Keratinocyte (primary cell): Measurements from ENCODE around the gene COL7A1. TPM values are rescaled to one million over a fixed set of nuclear protein-coding genes. Genes with fewer than 3 reads are reported as not detected.

Experiments
- DNase-seq: peaks from one replicate; pipeline ENCODE4 v3.0.0-alpha.2; 2011; ENCODE audit warnings: low read depth, missing footprints, low spot score
- FAIRE-seq: peaks from 2 replicates; lab custom pipeline; 2011; peaks lifted over from hg19 to GRCh38; lab: Jason Lieb, UNC
- H2AFZ ChIP-seq: 2 replicates; pipeline ENCODE4 v1.6.0; 2012; ENCODE audit warnings: low read length, control low read depth, inconsistent platforms; ENCODE audit not compliant: control insufficient read depth
- H3K27ac ChIP-seq: 2 replicates; pipeline ENCODE4 v1.5.1; 2011; ENCODE audit warnings: low read length; ENCODE audit not compliant: control insufficient read depth, insufficient read depth
- H3K27me3 ChIP-seq: 3 replicates; pipeline ENCODE4 v1.6.0; 2011; ENCODE audit warnings: low read length; ENCODE audit not compliant: control insufficient read depth, insufficient read depth; ENCODE audit errors: extremely low read depth
- H3K36me3 ChIP-seq, 2 experiments: 2 replicates in 1 of 2; 3 replicates in 1 of 2; pipeline ENCODE4 v1.5.1; 2011; ENCODE audit warnings: low read length in 2 of 2, mild to moderate bottlenecking in 1 of 2; ENCODE audit not compliant: control insufficient read depth in 2 of 2, insufficient read depth in 2 of 2; ENCODE audit errors: extremely low read depth in 1 of 2
- H3K4me1 ChIP-seq: 3 replicates; pipeline ENCODE4 v1.5.1; 2011; ENCODE audit warnings: low read length; ENCODE audit not compliant: control insufficient read depth, insufficient read depth; ENCODE audit errors: extremely low read depth
- H3K4me2 ChIP-seq: 3 replicates; pipeline ENCODE4 v1.6.0; 2011; ENCODE audit warnings: low read depth, low read length; ENCODE audit not compliant: control insufficient read depth, insufficient read depth; ENCODE audit errors: extremely low read depth
- H3K4me3 ChIP-seq, 3 experiments: fragments of 200-600 bp in 1 of 3; sonication (generic) in 1 of 3; 2 replicates in 2 of 3; 3 replicates in 1 of 3; pipeline ENCODE4 v1.5.1; 2011 to 2016; ENCODE audit warnings: low read length in 3 of 3, mild to moderate bottlenecking in 3 of 3, control low read depth in 2 of 3, inconsistent platforms in 1 of 3, low read depth in 1 of 3, mixed read lengths in 1 of 3, mixed run types in 1 of 3, moderate library complexity in 1 of 3; ENCODE audit not compliant: control insufficient read depth in 2 of 3, insufficient read depth in 2 of 3; ENCODE audit errors: extremely low read depth in 1 of 3
- H3K79me2 ChIP-seq: 2 replicates; pipeline ENCODE4 v1.6.0; 2012; ENCODE audit warnings: low read length; ENCODE audit not compliant: control insufficient read depth, insufficient read depth
- H3K9ac ChIP-seq: 3 replicates; pipeline ENCODE4 v1.6.0; 2011; ENCODE audit warnings: low read length; ENCODE audit not compliant: control insufficient read depth, insufficient read depth; ENCODE audit errors: extremely low read depth
- H3K9me1 ChIP-seq: 3 replicates; pipeline ENCODE4 v1.6.0; 2011; ENCODE audit warnings: low read length; ENCODE audit not compliant: control insufficient read depth, insufficient read depth; ENCODE audit errors: extremely low read depth
- H3K9me3 ChIP-seq: 2 replicates; pipeline ENCODE4 v1.5.1; 2012; ENCODE audit warnings: low read depth, low read length; ENCODE audit not compliant: control insufficient read depth
- H4K20me1 ChIP-seq: 3 replicates; pipeline ENCODE4 v1.6.0; 2011; ENCODE audit warnings: low read length; ENCODE audit not compliant: control insufficient read depth, insufficient read depth; ENCODE audit errors: extremely low read depth
- EZH2 ChIP-seq: IDR thresholded peaks from one replicate; pipeline ENCODE4 v1.6.1; 2012; ENCODE audit warnings: inconsistent platforms, mild to moderate bottlenecking, low read length, moderate library complexity
- dilution Hi-C: fragments of 300-500 bp; cut with MboI; formaldehyde crosslinking; loops from one replicate; pipeline ENCODE4 v1.7.0; 2020; ENCODE audit warnings: low sequenced_read_pairs; ENCODE audit not compliant: extremely low pct_ligation_motif_present
- polyA plus RNA-seq, 5 experiments: library from polyadenylated mRNA; depleted of rRNA in 3 of 5; stranded (reverse) in 3 of 5; stranded (forward) in 1 of 5; unstranded in 1 of 5; fragments of >200 nt; gene quantifications; 1 replicate in 1 of 5; 2 replicates in 3 of 5; 3 replicates in 1 of 5; pipeline versions ENCODE4 v1.2.1 to v1.2.3, GENCODE V29; 2011 to 2012; ENCODE audit warnings: missing spikeins in 2 of 5, low read depth in 1 of 5, low replicate concordance in 1 of 5
- TF ChIP-seq, protein P1 (sequence below), 3 experiments: IDR thresholded peaks in 1 of 3; conservative IDR thresholded peaks in 1 of 3; optimal IDR thresholded peaks in 1 of 3; 2 replicates in 2 of 3; 3 replicates in 1 of 3; pipeline versions ENCODE3 to v1.5.1; 2011; ENCODE audit warnings: low read length in 3 of 3, mild to moderate bottlenecking in 3 of 3, moderate library complexity in 2 of 3, control low read depth in 1 of 3, inconsistent platforms in 1 of 3; ENCODE audit not compliant: insufficient read depth in 2 of 3; ENCODE audit errors: extremely low read depth in 1 of 3

Gene COL7A1
- polyA plus RNA-seq, 1 donor (not counting 4 experiments of a cell fraction or from before 2014, with no cell fraction given), result 59.4 TPM

DNA sequence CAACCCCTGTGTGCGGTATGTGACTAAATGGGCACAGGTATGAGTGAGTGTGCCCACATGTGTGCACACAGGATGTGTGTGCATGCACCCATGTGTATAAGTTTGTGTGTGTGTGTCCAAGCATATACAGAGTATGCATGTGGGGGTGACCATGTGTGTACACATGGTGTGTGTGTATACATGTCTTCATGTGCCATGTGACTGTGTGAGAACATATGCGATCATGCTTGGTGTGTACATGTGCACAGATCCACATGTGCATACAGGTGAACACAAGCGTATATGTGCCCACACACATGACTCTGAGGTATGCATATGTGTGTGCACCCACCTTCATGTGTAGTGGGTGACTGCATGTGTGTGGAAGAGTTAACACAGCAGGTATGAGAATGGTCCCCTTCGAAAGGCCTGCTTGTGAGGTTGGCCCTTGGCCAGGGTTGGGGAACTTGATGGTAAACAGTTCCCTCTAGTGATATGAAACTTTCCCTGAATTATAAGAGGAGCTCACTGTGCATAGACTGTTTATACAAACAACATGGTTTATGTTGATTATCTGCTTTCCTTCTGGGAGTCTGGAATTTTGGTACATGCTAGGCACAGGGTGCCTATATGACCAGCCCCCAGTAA, 48.8 kb downstream of the COL7A1 start:
- Histone ChIP-seq H3K27ac (no peak overlapping the region), H4K20me1 (no peaks in the 10 kb centered on the region), H3K9me1 (no peaks in the 10 kb centered on the region), H3K4me1 (no peaks in the 10 kb centered on the region), H3K4me3 (no peak overlapping the region), H2AFZ (no peak overlapping the region), H3K9me3 (no peaks in the 10 kb centered on the region), H3K27me3 (no peaks in the 10 kb centered on the region), H3K36me3 (peaks cover 27 to 31% of the 10 kb centered on the region in 2 experiments), H3K4me2 (no peak overlapping the region), H3K9ac (no peak overlapping the region), H3K79me2 (no peaks in the 10 kb centered on the region)
- DNase-seq (no peak), FAIRE-seq (no peak)
- TF ChIP-seq EZH2, result no peak
- TF ChIP-seq, protein P1, sequence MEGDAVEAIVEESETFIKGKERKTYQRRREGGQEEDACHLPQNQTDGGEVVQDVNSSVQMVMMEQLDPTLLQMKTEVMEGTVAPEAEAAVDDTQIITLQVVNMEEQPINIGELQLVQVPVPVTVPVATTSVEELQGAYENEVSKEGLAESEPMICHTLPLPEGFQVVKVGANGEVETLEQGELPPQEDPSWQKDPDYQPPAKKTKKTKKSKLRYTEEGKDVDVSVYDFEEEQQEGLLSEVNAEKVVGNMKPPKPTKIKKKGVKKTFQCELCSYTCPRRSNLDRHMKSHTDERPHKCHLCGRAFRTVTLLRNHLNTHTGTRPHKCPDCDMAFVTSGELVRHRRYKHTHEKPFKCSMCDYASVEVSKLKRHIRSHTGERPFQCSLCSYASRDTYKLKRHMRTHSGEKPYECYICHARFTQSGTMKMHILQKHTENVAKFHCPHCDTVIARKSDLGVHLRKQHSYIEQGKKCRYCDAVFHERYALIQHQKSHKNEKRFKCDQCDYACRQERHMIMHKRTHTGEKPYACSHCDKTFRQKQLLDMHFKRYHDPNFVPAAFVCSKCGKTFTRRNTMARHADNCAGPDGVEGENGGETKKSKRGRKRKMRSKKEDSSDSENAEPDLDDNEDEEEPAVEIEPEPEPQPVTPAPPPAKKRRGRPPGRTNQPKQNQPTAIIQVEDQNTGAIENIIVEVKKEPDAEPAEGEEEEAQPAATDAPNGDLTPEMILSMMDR (optimal IDR thresholded peaks at IDR 0.05 in 1 of 3, IDR thresholded peaks at IDR 0.05 in 1 of 3, conservative IDR thresholded peaks at IDR 0.05 in 1 of 3; ENCODE audit: extremely low read depth in 1 of 3, insufficient read depth in 2 of 3, low read length in 3 of 3), result no peak
- dilution Hi-C loops, result no loop called here

DNA sequence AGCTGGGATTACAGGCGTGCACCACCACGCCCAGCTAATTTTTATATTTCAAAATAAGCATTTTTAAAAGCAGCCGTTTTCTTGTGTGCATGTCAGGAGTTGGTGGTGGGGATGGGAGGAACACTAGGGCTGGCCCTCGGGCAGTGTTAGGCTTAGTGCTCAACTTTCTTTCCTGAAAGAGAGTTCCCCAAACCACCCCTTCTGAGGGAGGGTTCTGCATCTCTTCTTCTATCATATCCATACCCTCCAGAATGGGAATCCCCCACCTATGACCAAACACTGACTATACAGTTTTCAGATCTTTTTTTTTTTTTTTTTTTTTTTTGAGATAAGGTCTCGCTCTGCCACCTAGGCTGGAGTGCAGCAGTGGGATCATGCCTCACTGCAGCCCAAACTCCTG, 51.0 kb downstream of the COL7A1 start:
- no peak for DNase-seq
- Histone ChIP-seq H3K4me2 (no peak overlapping the region), H4K20me1 (no peaks in the 10 kb centered on the region), H3K9ac (no peak overlapping the region), H3K4me3 (no peak overlapping the region), H3K36me3 (peaks cover 25 to 28% of the 10 kb centered on the region in 2 experiments), H3K79me2 (no peaks in the 10 kb centered on the region), H3K4me1 (no peaks in the 10 kb centered on the region), H3K9me1 (no peaks in the 10 kb centered on the region), H3K9me3 (no peaks in the 10 kb centered on the region), H2AFZ (no peak overlapping the region), H3K27ac (no peak overlapping the region), H3K27me3 (no peaks in the 10 kb centered on the region)
- no peak for FAIRE-seq
- dilution Hi-C loops, result no loop called here
- TF ChIP-seq, protein P1 (optimal IDR thresholded peaks at IDR 0.05 in 1 of 3, IDR thresholded peaks at IDR 0.05 in 1 of 3, conservative IDR thresholded peaks at IDR 0.05 in 1 of 3; ENCODE audit: extremely low read depth in 1 of 3, insufficient read depth in 2 of 3, low read length in 3 of 3), result no peak
- TF ChIP-seq EZH2, result no peak
